Osteocyte (in vitro differentiated cells): ENCODE data around the gene DNAH7. TPM values are rescaled to one million over a fixed set of nuclear protein-coding genes. Genes with fewer than 3 reads are reported as not detected.

ENCODE experiments used
- DNase-seq: peaks from one replicate; pipeline ENCODE4 v3.0.0; 2021; ENCODE audit warnings: mixed read lengths; ENCODE audit not compliant: unreplicated experiment; ENCODE audit errors: extremely low spot score
- H3K27ac Mint-ChIP-seq: one replicate; pipeline ENCODE4 v1.8.0; 2021; ENCODE audit warnings: mild to moderate bottlenecking, mixed read lengths; ENCODE audit not compliant: unreplicated experiment
- H3K27me3 Mint-ChIP-seq: one replicate; pipeline ENCODE4 v1.8.0; 2021; ENCODE audit warnings: mixed read lengths; ENCODE audit not compliant: unreplicated experiment
- H3K36me3 Mint-ChIP-seq: one replicate; pipeline ENCODE4 v1.8.0; 2021; ENCODE audit warnings: mixed read lengths; ENCODE audit not compliant: unreplicated experiment
- H3K4me1 Mint-ChIP-seq: one replicate; pipeline ENCODE4 v1.8.0; 2021; ENCODE audit warnings: mixed read lengths; ENCODE audit not compliant: unreplicated experiment
- H3K4me3 Mint-ChIP-seq: one replicate; pipeline ENCODE4 v1.8.0; 2021; ENCODE audit warnings: mild to moderate bottlenecking, moderate library complexity, mixed read lengths; ENCODE audit not compliant: unreplicated experiment
- H3K9me3 Mint-ChIP-seq: one replicate; pipeline ENCODE4 v1.8.0; 2021; ENCODE audit warnings: mixed read lengths; ENCODE audit not compliant: unreplicated experiment
- total RNA-seq: library from RNA; stranded (reverse); gene quantifications from 2 replicates; pipeline ENCODE4 v1.2.1, GENCODE V29; 2021
- TF ChIP-seq, protein P1 (sequence below): fragments of 200-600 bp; sonication (generic); IDR thresholded peaks from 2 replicates; pipeline ENCODE4 v1.5.0; 2021; ENCODE audit warnings: antibody characterized with exemption, mild to moderate bottlenecking, moderate library complexity

The DNAH7 gene
- total RNA-seq, 1 donor from 2014 or later: 0.43 TPM

DNA sequence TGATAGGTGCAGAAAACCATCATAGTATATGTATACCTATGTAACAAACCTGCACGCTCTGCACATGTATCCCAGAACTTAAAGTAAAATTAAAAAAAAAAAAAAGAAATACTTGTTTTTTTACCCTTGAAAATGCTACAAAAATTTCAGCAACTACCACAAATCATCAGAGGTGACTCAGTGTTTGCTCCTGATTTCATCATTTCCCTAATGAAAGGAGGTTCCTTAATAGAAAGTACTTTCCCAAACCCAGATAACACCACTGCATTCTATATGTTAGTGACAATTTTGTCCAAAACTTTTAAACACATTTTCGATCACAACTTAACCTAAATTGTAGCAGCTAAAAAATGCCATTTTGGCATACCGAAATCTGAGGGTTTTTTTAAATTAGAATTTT is 248.3 kb downstream of the DNAH7 start:
- Mint-ChIP-seq H3K9me3 (no peaks in the 10 kb centered on the region), H3K27ac (peak overlapping the region; percentile 42), H3K4me1 (peaks cover 2% of the 10 kb centered on the region), H3K4me3 (no peak overlapping the region), H3K36me3 (no peaks in the 10 kb centered on the region), H3K27me3 (peaks cover 31% of the 10 kb centered on the region)
- DNase-seq: no peak
- TF ChIP-seq, protein P1, sequence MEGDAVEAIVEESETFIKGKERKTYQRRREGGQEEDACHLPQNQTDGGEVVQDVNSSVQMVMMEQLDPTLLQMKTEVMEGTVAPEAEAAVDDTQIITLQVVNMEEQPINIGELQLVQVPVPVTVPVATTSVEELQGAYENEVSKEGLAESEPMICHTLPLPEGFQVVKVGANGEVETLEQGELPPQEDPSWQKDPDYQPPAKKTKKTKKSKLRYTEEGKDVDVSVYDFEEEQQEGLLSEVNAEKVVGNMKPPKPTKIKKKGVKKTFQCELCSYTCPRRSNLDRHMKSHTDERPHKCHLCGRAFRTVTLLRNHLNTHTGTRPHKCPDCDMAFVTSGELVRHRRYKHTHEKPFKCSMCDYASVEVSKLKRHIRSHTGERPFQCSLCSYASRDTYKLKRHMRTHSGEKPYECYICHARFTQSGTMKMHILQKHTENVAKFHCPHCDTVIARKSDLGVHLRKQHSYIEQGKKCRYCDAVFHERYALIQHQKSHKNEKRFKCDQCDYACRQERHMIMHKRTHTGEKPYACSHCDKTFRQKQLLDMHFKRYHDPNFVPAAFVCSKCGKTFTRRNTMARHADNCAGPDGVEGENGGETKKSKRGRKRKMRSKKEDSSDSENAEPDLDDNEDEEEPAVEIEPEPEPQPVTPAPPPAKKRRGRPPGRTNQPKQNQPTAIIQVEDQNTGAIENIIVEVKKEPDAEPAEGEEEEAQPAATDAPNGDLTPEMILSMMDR: no peak

DNA sequence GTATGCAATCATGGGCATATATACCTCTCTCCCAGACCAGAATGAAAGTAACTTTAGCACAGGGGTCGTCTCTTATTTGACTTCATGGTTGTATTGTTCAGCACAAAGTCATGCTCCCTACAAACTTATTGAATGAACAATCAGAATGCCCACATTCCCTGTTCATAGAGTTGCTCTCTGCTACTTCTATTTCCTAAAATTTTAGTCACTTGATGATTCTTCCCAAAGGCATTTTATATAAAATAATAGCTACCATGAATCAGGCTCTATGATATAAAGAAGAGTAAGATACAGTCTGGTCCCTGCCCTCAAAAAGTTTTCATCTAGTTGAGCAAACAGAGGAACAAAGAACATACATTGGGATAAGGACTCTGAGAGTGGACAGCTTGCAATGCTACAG is 249.4 kb downstream of the DNAH7 start:
- Mint-ChIP-seq H3K9me3 (no peaks in the 10 kb centered on the region), H3K4me1 (peaks cover 2% of the 10 kb centered on the region), H3K36me3 (no peaks in the 10 kb centered on the region), H3K27me3 (peaks cover 32% of the 10 kb centered on the region), H3K4me3 (no peak overlapping the region), H3K27ac (no peak overlapping the region)
- no peak for DNase-seq
- TF ChIP-seq, protein P1: no peak

DNA sequence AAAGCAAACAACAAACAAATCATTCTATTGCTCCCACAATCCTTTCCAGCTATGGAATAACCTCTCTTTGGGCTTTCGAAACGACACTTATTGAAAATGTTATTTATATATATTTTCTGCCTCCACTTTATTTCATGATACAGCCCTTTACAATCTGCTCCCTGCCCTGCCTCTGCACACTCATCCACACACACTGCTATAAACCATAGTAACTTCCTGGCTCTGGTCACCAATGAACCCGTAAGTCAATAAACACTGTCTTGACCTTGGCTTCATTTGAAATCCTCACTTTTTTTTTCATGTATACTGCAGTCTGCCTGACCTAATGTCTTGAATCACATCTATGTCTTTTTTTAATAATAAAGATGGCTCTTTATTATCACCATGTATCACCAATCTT is 250.1 kb downstream of the DNAH7 start:
- Mint-ChIP-seq H3K27me3 (peaks cover 34% of the 10 kb centered on the region), H3K36me3 (no peaks in the 10 kb centered on the region), H3K4me1 (peaks cover 2% of the 10 kb centered on the region), H3K9me3 (no peaks in the 10 kb centered on the region), H3K4me3 (no peak overlapping the region), H3K27ac (no peak overlapping the region)
- DNase-seq: no peak
- TF ChIP-seq, protein P1: no peak

DNA sequence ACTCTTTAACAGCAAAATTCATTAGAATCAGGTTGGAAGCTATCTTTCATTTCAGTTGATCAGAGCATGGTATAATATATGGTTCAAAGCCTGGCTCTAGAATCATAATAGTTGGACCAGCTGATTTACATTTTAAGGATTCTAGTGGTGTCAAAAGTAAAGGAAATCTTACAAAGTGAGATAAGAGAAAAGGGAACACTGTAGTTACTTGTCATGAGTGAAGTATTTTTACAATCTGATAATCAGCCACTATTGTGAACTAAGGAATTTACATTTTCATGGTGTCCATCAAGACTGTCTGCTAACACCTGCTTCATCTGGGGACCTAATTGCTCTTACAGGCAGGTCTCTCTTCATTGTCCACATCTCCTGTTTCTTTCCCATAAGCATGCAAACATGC is 250.5 kb downstream of the DNAH7 start:
- Mint-ChIP-seq H3K9me3 (no peaks in the 10 kb centered on the region), H3K36me3 (no peaks in the 10 kb centered on the region), H3K4me3 (no peak overlapping the region), H3K27me3 (peaks cover 37% of the 10 kb centered on the region), H3K27ac (no peak overlapping the region), H3K4me1 (peaks cover 2% of the 10 kb centered on the region)
- DNase-seq: no peak
- TF ChIP-seq, protein P1: no peak

DNA sequence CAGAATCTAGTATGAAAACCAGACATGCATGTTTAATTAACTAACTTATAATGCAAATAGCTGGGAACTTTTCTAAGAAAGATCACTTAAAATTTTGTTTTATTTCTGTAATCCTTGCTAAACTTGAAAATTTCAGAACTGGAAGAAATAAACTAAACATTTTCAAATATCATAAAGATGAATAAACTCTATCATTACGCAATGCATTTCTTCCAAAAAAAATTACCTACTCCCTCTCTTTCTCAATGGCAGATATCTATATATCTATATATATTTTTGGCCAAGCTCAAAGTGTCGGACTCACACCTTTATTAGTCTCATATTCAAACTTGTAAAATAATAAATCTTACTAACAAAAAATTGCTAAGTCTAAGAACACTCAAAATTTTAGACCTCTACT is 253.6 kb downstream of the DNAH7 start:
- H3K4me1 Mint-ChIP-seq: no peaks in the 10 kb centered on the region
- no peaks in the 10 kb centered on the region for H3K36me3 Mint-ChIP-seq
- H3K27ac Mint-ChIP-seq: no peak overlapping the region
- DNase-seq: no peak
- no peak overlapping the region for H3K4me3 Mint-ChIP-seq
- H3K9me3 Mint-ChIP-seq: no peaks in the 10 kb centered on the region
- H3K27me3 Mint-ChIP-seq: peaks cover 49% of the 10 kb centered on the region
- TF ChIP-seq, protein P1: no peak
